ENCODE measurements around the gene PLOD1. TPM values are rescaled to one million over a fixed set of nuclear protein-coding genes. Genes with fewer than 3 reads are reported as not detected.
A peak's percentile ranks its signal among the peaks of the same experiment; 100 is the strongest.
"Not testable (repeated sequence)": the region's sequence is repeated elsewhere in the genome, so short reads cannot be mapped to it uniquely, and the experiment has no call there.

PLOD1 gene
- polyA plus RNA-seq, 1 donor from 2014 or later, result 2.1 TPM

- Histone ChIP-seq H3K9ac (ENCODE audit: low read length) (peak overlapping the region; percentile 56), H3K4me3 (ENCODE audit: low read length) (peak overlapping the region; percentile 70), H3K4me2 (ENCODE audit: low read length) (peak overlapping the region; percentile 70), H3K9me3 (ENCODE audit: low read length) (no peaks in the 10 kb centered on the region), H3K79me2 (replicated peaks; ENCODE audit: insufficient read depth, low read length) (peaks cover 14% of the 10 kb centered on the region), H2AFZ (ENCODE audit: low read depth, low read length) (no peak overlapping the region), H3K36me3 (ENCODE audit: insufficient read depth, low read length) (no peaks in the 10 kb centered on the region), H3K27ac (ENCODE audit: low read length) (no peak overlapping the region), H3K27me3 (ENCODE audit: insufficient read depth, low read depth, low read length) (no peaks in the 10 kb centered on the region), H4K20me1 (ENCODE audit: insufficient read depth) (peaks cover 9% of the 10 kb centered on the region), H3K9me2 (ENCODE audit: insufficient read depth, low read length) (no peaks in the 10 kb centered on the region), H3F3A (ENCODE audit: insufficient read depth, low read length, poor library complexity, severe bottlenecking) (no peaks in the 10 kb centered on the region)
- TF ChIP-seq POLR2AphosphoS5 (IDR thresholded peaks at IDR 0.05) (no peak), RAD21 (conservative IDR thresholded peaks at IDR 0.05) (no peak), SMC3 (conservative IDR thresholded peaks at IDR 0.05; ENCODE audit: poor library complexity) (no peak), REST (IDR thresholded peaks at IDR 0.05; ENCODE audit: borderline replicate concordance) (no peak), EZH2 (IDR thresholded peaks at IDR 0.05; ENCODE audit: borderline replicate concordance, insufficient read depth, low read length, poor library complexity, severe bottlenecking) (no peak), TAF1 (IDR thresholded peaks at IDR 0.05; ENCODE audit: low read depth) (no peak), CTCF (IDR thresholded peaks at IDR 0.05; ENCODE audit: poor library complexity, severe bottlenecking) (no peak), MXI1 (conservative IDR thresholded peaks at IDR 0.05; ENCODE audit: poor library complexity, severe bottlenecking) (no peak), EP300 (conservative IDR thresholded peaks at IDR 0.05; ENCODE audit: poor library complexity, severe bottlenecking) (no peak)
Observed at GRCh38 chr1:11924334-11925195, 10.0 kb upstream of the PLOD1 start.

- H3K36me3 ChIP-seq (ENCODE audit: insufficient read depth, low read length); H3K9me2 ChIP-seq (ENCODE audit: insufficient read depth, low read length); H3K27ac ChIP-seq (ENCODE audit: low read length); H3K9me3 ChIP-seq (ENCODE audit: low read length); H3K27me3 ChIP-seq (ENCODE audit: insufficient read depth, low read depth, low read length); H4K20me1 ChIP-seq (ENCODE audit: insufficient read depth); H3F3A ChIP-seq (ENCODE audit: insufficient read depth, low read length, poor library complexity, severe bottlenecking); H2AFZ ChIP-seq (ENCODE audit: low read depth, low read length): not testable (repeated sequence)
- Histone ChIP-seq H3K9ac (ENCODE audit: low read length) (peak overlapping the region; percentile 56), H3K4me2 (ENCODE audit: low read length) (peak overlapping the region; percentile 70), H3K4me3 (ENCODE audit: low read length) (peak overlapping the region; percentile 70), H3K79me2 (replicated peaks; ENCODE audit: insufficient read depth, low read length) (peaks cover 14% of the 10 kb centered on the region)
Observed at GRCh38 chr1:11925196-11925937, 9.2 kb upstream of the PLOD1 start.
